ENCODE results near the gene GNA12. TPM values are rescaled to one million over a fixed set of nuclear protein-coding genes. Genes with fewer than 3 reads are reported as not detected.
"Not testable (repeated sequence)": the region's sequence is repeated elsewhere in the genome, so short reads cannot be mapped to it uniquely, and the experiment has no call there.

Gene GNA12
- total and polyA plus RNA-seq, 4 donors: 3.7 to 19.0 (median 11.3) TPM

DNA sequence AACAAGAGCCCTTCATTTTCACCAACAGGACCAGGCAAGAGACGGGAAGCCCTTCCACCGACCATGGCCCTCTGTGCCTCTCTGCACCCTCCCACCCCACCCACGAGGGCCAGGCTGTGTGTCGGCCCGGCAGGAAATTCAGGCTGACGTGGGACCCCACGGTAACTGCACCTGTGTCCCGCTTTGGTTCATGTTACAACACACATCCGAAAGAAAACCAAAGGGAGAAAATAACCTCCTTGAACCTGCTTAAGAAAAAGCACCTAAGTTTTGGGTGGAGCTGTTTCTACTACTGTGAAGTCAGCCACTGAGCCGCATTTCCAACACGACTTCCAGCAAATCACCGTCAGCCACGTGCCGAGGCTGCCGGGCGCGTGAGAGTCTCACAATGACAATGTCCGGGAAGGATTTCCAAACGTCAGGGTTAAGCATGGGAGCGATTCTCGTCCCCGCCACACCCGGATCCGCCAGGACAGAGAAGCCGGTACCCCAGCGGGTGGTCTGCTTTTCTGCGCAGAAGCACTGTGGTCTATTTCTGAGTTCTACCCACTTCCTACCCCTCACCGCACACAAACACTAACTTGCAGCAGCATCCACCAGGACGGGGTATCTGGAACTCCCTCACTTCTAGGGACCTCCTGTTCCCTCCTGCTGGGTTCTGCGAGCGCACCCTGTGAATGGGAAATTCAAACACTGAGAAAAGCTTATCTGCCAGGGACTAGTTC is 119.5 kb downstream of the GNA12 start:
- DNase-seq (ENCODE audit: low spot score): no peak
- Histone ChIP-seq H3K27me3 (ENCODE audit: control insufficient read depth in 4 of 4, insufficient read depth in 4 of 4, low read length in 3 of 4) (no peaks in the 10 kb centered on the region), H3K27ac (ENCODE audit: low read depth in 1 of 2, low read length in 2 of 2) (no peak overlapping the region), H3K36me3 (ENCODE audit: control insufficient read depth in 4 of 4, insufficient read depth in 3 of 4, low read depth in 1 of 4, low read length in 3 of 4) (peaks cover 0 to 6% (median 0%) of the 10 kb centered on the region in 4 donors), H3K9ac (ENCODE audit: low read depth in 1 of 2, low read length in 2 of 2) (no peak overlapping the region), H3K4me3 (ENCODE audit: low read depth in 1 of 3, low read length in 3 of 3) (no peak overlapping the region), H3K9me3 (ENCODE audit: control insufficient read depth in 4 of 4, low read length in 3 of 4) (no peaks in the 10 kb centered on the region), H3K4me1 (ENCODE audit: control insufficient read depth in 4 of 4, insufficient read depth in 4 of 4, low read length in 3 of 4) (no peaks in the 10 kb centered on the region)
- TF ChIP-seq JUND (IDR thresholded peaks at IDR 0.05) (no peak), RAD21 (IDR thresholded peaks at IDR 0.05) (no peak), FOXA1 (IDR thresholded peaks at IDR 0.05) (no peak), TAF1 (conservative IDR thresholded peaks at IDR 0.05) (no peak), YY1 (IDR thresholded peaks at IDR 0.05) (no peak), HNF4A (conservative IDR thresholded peaks at IDR 0.05) (no peak)
- TF ChIP-seq, protein P1, sequence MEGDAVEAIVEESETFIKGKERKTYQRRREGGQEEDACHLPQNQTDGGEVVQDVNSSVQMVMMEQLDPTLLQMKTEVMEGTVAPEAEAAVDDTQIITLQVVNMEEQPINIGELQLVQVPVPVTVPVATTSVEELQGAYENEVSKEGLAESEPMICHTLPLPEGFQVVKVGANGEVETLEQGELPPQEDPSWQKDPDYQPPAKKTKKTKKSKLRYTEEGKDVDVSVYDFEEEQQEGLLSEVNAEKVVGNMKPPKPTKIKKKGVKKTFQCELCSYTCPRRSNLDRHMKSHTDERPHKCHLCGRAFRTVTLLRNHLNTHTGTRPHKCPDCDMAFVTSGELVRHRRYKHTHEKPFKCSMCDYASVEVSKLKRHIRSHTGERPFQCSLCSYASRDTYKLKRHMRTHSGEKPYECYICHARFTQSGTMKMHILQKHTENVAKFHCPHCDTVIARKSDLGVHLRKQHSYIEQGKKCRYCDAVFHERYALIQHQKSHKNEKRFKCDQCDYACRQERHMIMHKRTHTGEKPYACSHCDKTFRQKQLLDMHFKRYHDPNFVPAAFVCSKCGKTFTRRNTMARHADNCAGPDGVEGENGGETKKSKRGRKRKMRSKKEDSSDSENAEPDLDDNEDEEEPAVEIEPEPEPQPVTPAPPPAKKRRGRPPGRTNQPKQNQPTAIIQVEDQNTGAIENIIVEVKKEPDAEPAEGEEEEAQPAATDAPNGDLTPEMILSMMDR (IDR thresholded peaks at IDR 0.05; ENCODE audit: low read depth, low read length, missing input control): no peak
- TF ChIP-seq, protein P2, sequence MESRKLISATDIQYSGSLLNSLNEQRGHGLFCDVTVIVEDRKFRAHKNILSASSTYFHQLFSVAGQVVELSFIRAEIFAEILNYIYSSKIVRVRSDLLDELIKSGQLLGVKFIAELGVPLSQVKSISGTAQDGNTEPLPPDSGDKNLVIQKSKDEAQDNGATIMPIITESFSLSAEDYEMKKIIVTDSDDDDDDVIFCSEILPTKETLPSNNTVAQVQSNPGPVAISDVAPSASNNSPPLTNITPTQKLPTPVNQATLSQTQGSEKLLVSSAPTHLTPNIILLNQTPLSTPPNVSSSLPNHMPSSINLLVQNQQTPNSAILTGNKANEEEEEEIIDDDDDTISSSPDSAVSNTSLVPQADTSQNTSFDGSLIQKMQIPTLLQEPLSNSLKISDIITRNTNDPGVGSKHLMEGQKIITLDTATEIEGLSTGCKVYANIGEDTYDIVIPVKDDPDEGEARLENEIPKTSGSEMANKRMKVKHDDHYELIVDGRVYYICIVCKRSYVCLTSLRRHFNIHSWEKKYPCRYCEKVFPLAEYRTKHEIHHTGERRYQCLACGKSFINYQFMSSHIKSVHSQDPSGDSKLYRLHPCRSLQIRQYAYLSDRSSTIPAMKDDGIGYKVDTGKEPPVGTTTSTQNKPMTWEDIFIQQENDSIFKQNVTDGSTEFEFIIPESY (IDR thresholded peaks at IDR 0.05): no peak
- TF ChIP-seq, protein P3, sequence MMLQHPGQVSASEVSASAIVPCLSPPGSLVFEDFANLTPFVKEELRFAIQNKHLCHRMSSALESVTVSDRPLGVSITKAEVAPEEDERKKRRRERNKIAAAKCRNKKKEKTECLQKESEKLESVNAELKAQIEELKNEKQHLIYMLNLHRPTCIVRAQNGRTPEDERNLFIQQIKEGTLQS (IDR thresholded peaks at IDR 0.05): no peak
- TF ChIP-seq, protein P4, sequence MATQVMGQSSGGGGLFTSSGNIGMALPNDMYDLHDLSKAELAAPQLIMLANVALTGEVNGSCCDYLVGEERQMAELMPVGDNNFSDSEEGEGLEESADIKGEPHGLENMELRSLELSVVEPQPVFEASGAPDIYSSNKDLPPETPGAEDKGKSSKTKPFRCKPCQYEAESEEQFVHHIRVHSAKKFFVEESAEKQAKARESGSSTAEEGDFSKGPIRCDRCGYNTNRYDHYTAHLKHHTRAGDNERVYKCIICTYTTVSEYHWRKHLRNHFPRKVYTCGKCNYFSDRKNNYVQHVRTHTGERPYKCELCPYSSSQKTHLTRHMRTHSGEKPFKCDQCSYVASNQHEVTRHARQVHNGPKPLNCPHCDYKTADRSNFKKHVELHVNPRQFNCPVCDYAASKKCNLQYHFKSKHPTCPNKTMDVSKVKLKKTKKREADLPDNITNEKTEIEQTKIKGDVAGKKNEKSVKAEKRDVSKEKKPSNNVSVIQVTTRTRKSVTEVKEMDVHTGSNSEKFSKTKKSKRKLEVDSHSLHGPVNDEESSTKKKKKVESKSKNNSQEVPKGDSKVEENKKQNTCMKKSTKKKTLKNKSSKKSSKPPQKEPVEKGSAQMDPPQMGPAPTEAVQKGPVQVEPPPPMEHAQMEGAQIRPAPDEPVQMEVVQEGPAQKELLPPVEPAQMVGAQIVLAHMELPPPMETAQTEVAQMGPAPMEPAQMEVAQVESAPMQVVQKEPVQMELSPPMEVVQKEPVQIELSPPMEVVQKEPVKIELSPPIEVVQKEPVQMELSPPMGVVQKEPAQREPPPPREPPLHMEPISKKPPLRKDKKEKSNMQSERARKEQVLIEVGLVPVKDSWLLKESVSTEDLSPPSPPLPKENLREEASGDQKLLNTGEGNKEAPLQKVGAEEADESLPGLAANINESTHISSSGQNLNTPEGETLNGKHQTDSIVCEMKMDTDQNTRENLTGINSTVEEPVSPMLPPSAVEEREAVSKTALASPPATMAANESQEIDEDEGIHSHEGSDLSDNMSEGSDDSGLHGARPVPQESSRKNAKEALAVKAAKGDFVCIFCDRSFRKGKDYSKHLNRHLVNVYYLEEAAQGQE (IDR thresholded peaks at IDR 0.05): no peak
- TF ChIP-seq, protein P5, sequence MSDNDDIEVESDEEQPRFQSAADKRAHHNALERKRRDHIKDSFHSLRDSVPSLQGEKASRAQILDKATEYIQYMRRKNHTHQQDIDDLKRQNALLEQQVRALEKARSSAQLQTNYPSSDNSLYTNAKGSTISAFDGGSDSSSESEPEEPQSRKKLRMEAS (IDR thresholded peaks at IDR 0.05): no peak
- 96% methylated on average over 31 of the region's 31 CpGs for WGBS

DNA sequence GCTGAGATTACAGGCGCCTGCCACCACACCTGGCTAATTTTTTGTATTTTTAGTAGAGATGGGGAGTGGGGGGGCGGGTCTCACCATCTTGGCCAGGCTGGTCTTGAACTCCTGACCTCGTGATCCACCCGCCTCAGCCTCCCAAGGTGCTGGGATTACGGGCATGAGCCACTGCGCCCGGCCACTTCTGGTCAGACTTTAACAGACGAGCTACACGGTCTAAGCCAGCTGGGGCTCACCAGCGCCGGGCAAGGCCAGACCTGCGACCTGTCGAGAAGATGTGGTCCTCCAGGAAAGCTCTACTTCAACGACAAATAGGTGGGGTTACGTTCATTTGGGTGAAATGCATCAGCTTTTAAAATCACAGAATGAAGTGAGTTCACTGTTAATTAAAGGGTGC is 120.1 kb downstream of the GNA12 start:
- not testable (repeated sequence) for DNase-seq (ENCODE audit: low spot score); H3K4me1 ChIP-seq (ENCODE audit: control insufficient read depth in 4 of 4, insufficient read depth in 4 of 4, low read length in 3 of 4); H3K4me3 ChIP-seq (ENCODE audit: low read depth in 1 of 3, low read length in 3 of 3); H3K36me3 ChIP-seq (ENCODE audit: control insufficient read depth in 4 of 4, insufficient read depth in 3 of 4, low read depth in 1 of 4, low read length in 3 of 4); H3K9ac ChIP-seq (ENCODE audit: low read depth in 1 of 2, low read length in 2 of 2); H3K9me3 ChIP-seq (ENCODE audit: control insufficient read depth in 4 of 4, low read length in 3 of 4); H3K27ac ChIP-seq (ENCODE audit: low read depth in 1 of 2, low read length in 2 of 2); H3K27me3 ChIP-seq (ENCODE audit: control insufficient read depth in 4 of 4, insufficient read depth in 4 of 4, low read length in 3 of 4)
- WGBS: 97% methylated on average over 15 of the region's 15 CpGs

Data from liver (tissue), 9 donors.